Mammary epithelial cell (primary cell): ENCODE results near the gene ATP11C.

Experiments used
- CTCF ChIP-seq, 2 donors: IDR thresholded peaks in 1 of 2; conservative IDR thresholded peaks in 1 of 2; 2 replicates each; pipeline ENCODE4 v1.5.1; 2011 to 2012; ENCODE audit warnings: inconsistent platforms in 2 of 2, low read length in 2 of 2, mild to moderate bottlenecking in 2 of 2, control low read depth in 1 of 2, low read depth in 1 of 2; ENCODE audit not compliant: insufficient read depth in 1 of 2; ENCODE audit errors: extremely low read depth in 1 of 2
- EZH2 ChIP-seq: IDR thresholded peaks from 2 replicates; pipeline ENCODE4 v1.6.1; 2012; ENCODE audit warnings: low read length, inconsistent platforms, borderline replicate concordance

GRCh38 chrX:139972629-139973624, 40.1 kb upstream of the ATP11C start:
- TF ChIP-seq CTCF (conservative IDR thresholded peaks at IDR 0.05 in 1 of 2, IDR thresholded peaks at IDR 0.05 in 1 of 2; ENCODE audit: extremely low read depth in 1 of 2, insufficient read depth in 1 of 2, low read depth in 1 of 2, low read length in 2 of 2): no peak
- TF ChIP-seq EZH2: no peak
